Measurements from ENCODE around the gene OR4D2. TPM values are rescaled to one million over a fixed set of nuclear protein-coding genes. Genes with fewer than 3 reads are reported as not detected.

Gene OR4D2
- total RNA-seq, 2 donors from 2014 or later: not detected

GRCh38 chr17:58193641-58194255 lies 27.0 kb downstream of the OR4D2 start:
- Histone ChIP-seq H3K9me3 (no peaks in the 10 kb centered on the region), H3K27ac (no peak overlapping the region), H3K36me3 (no peaks in the 10 kb centered on the region), H3K4me1 (peaks cover 0 to 8% of the 10 kb centered on the region in 2 donors), H3K4me3 (no peak overlapping the region), H3K27me3 (no peaks in the 10 kb centered on the region)
- DNase-seq (ENCODE audit: low spot score): no peak
- TF ChIP-seq CTCF (IDR thresholded peaks at IDR 0.05): no peak

- no peak for DNase-seq (ENCODE audit: low spot score)
- H3K27me3 ChIP-seq: no peaks in the 10 kb centered on the region
Observed at GRCh38 chr17:58195518-58196123, 28.8 kb downstream of the OR4D2 start.

GRCh38 chr17:58196610-58197009 lies 29.8 kb downstream of the OR4D2 start:
- Histone ChIP-seq H3K27ac (no peak overlapping the region), H3K9me3 (no peaks in the 10 kb centered on the region), H3K4me3 (no peak overlapping the region), H3K27me3 (no peaks in the 10 kb centered on the region), H3K4me1 (no peaks in the 10 kb centered on the region), H3K36me3 (no peaks in the 10 kb centered on the region)
- DNase-seq (ENCODE audit: low spot score): no peak
- TF ChIP-seq CTCF (IDR thresholded peaks at IDR 0.05): no peak

More at GRCh38 chr17:58195518-58196123, 28.8 kb downstream of the OR4D2 start:
- Histone ChIP-seq H3K27ac (no peak overlapping the region), H3K36me3 (no peaks in the 10 kb centered on the region), H3K9me3 (no peaks in the 10 kb centered on the region), H3K4me1 (no peaks in the 10 kb centered on the region), H3K4me3 (no peak overlapping the region)
- TF ChIP-seq CTCF (IDR thresholded peaks at IDR 0.05): no peak

GRCh38 chr17:58200024-58200633 lies 33.3 kb downstream of the OR4D2 start:
- peak in 1 of 2 donors; percentile 53 for TF ChIP-seq CTCF (IDR thresholded peaks at IDR 0.05)
- H3K27ac ChIP-seq: no peak overlapping the region
- H3K4me3 ChIP-seq: no peak overlapping the region
- no peaks in the 10 kb centered on the region for H3K4me1 ChIP-seq
- no peaks in the 10 kb centered on the region for H3K36me3 ChIP-seq
- H3K27me3 ChIP-seq: no peaks in the 10 kb centered on the region
- DNase-seq (ENCODE audit: low spot score): no peak
- H3K9me3 ChIP-seq: no peaks in the 10 kb centered on the region

GRCh38 chr17:58202859-58203258 lies 36.1 kb downstream of the OR4D2 start:
- DNase-seq (ENCODE audit: low spot score): no peak
- Histone ChIP-seq H3K27me3 (no peaks in the 10 kb centered on the region), H3K9me3 (no peaks in the 10 kb centered on the region), H3K4me3 (no peak overlapping the region), H3K27ac (no peak overlapping the region), H3K36me3 (peaks cover 16% of the 10 kb centered on the region), H3K4me1 (no peaks in the 10 kb centered on the region)
- TF ChIP-seq CTCF (IDR thresholded peaks at IDR 0.05): no peak

Data from right atrium auricular region (tissue), 2 donors.